Upper lobe of left lung (tissue), 6 donors: ENCODE results near the gene GPR146. TPM values are rescaled to one million over a fixed set of nuclear protein-coding genes. Genes with fewer than 3 reads are reported as not detected.

ENCODE experiments used
- ATAC-seq, 2 donors: fragments of 200-7000 bp; cut with Tn5 transposase; one replicate each; pipeline ENCODE4 v1.9.1; 2022; ENCODE audit warnings: mild to moderate bottlenecking in 2 of 2, moderate library complexity in 2 of 2; ENCODE audit not compliant: low FRiP score in 2 of 2
- DNase-seq, 2 donors: peaks; one replicate each; pipeline ENCODE4 v3.0.0-alpha.2; 2019 to 2020
- H3K27ac ChIP-seq, 4 donors: fragments of 200-600 bp; sonication (generic); one replicate each; pipeline ENCODE4 v1.5.1; 2016 to 2019
- H3K27me3 ChIP-seq, 4 donors: fragments of 200-600 bp; sonication (generic); one replicate each; pipeline ENCODE4 v1.5.1; 2017 to 2019
- H3K36me3 ChIP-seq, 4 donors: fragments of 200-600 bp; sonication (generic); one replicate each; pipeline ENCODE4 v1.5.1; 2016 to 2019
- H3K4me1 ChIP-seq, 4 donors: fragments of 200-600 bp; sonication (generic); one replicate each; pipeline ENCODE4 v1.5.1; 2018 to 2019
- H3K4me3 ChIP-seq, 4 donors: fragments of 200-600 bp; sonication (generic); one replicate each; pipeline ENCODE4 v1.5.1; 2017 to 2019; ENCODE audit warnings: mild to moderate bottlenecking in 2 of 4, moderate library complexity in 1 of 4
- H3K9me3 ChIP-seq, 4 donors: fragments of 200-600 bp; sonication (generic); one replicate each; pipeline ENCODE4 v1.5.1; 2018 to 2019
- CTCF ChIP-seq, 6 experiments: fragments of 450-650 bp in 4 of 6; fragments of 200-600 bp in 2 of 6; sonication (generic) in 2 of 6; IDR thresholded peaks; one replicate each; pipeline ENCODE4 v1.5.1; 2016 to 2019; ENCODE audit warnings: antibody characterized with exemption in 6 of 6
- EP300 ChIP-seq, 4 donors: sonication (generic); formaldehyde crosslinking; IDR thresholded peaks; one replicate each; pipeline ENCODE4 v1.5.1; 2017; ENCODE audit warnings: antibody characterized with exemption in 4 of 4, control low read depth in 2 of 4
- POLR2A ChIP-seq, 4 donors: fragments of 450-650 bp; IDR thresholded peaks; one replicate each; pipeline ENCODE4 v1.5.1; 2016 to 2017; ENCODE audit warnings: antibody characterized with exemption in 4 of 4, mild to moderate bottlenecking in 2 of 4
- POLR2AphosphoS5 ChIP-seq, 2 donors: sonication (generic); formaldehyde crosslinking; IDR thresholded peaks; one replicate each; pipeline ENCODE4 v1.5.1; 2017; ENCODE audit warnings: antibody characterized with exemption in 2 of 2
- WGBS, 2 donors: methylation state at CpG; one replicate each; pipeline ENCODE4 v1.1.5; 2017 to 2018; 5-methylcytosine and 5-hydroxymethylcytosine counted together
- total RNA-seq, 6 donors: library from RNA; depleted of rRNA in 4 of 6; stranded (reverse); fragments of >200 nt in 4 of 6; gene quantifications; one replicate each; pipeline versions ENCODE4 v1.1.0 to v1.2.1, GENCODE V29; 2016 to 2021
- donor health status: DM: no; HTN: no; CAD: no; lungs with moderate emphysema.
- donor health status: DM: no; HTN: yes; CAD: no; lungs with severe emphysema.

Gene GPR146
- total RNA-seq, 6 donors from 2014 or later = 11.2 to 32.8 (median 28.9) TPM

GRCh38 chr7:1099154-1099542 is 54.8 kb downstream of the GPR146 start:
- no peak overlapping the region for H3K4me3 ChIP-seq
- no peaks in the 10 kb centered on the region for H3K27me3 ChIP-seq
- no peak overlapping the region for H3K27ac ChIP-seq
- no peaks in the 10 kb centered on the region for H3K9me3 ChIP-seq
- DNase-seq = peak in 1 of 2 donors; percentile 56
- ATAC-seq = no peak
- WGBS, 2 donors = 97 to 99% methylated on average over 26 of the region's 26 CpGs
- H3K4me1 ChIP-seq = peaks cover 0 to 16% (median 9%) of the 10 kb centered on the region in 4 donors
- peaks cover 0 to 7% (median 0%) of the 10 kb centered on the region in 4 donors for H3K36me3 ChIP-seq
- no peak for TF ChIP-seq POLR2A (IDR thresholded peaks at IDR 0.05)

- H3K36me3 ChIP-seq = peaks cover 0 to 2% (median 0%) of the 10 kb centered on the region in 4 donors
- TF ChIP-seq EP300 (IDR thresholded peaks at IDR 0.05) (no peak), POLR2AphosphoS5 (IDR thresholded peaks at IDR 0.05) (no peak), CTCF (IDR thresholded peaks at IDR 0.05) (no peak), POLR2A (IDR thresholded peaks at IDR 0.05) (no peak)
- H3K9me3 ChIP-seq = no peaks in the 10 kb centered on the region
- ATAC-seq = no peak
- peaks cover 0 to 16% (median 9%) of the 10 kb centered on the region in 4 donors for H3K4me1 ChIP-seq
- peak in 1 of 2 donors; percentile 54 for DNase-seq
- no peaks in the 10 kb centered on the region for H3K27me3 ChIP-seq
- H3K4me3 ChIP-seq = no peak overlapping the region
- 95 to 98% methylated on average over 16 of the region's 16 CpGs for WGBS, 2 donors
- no peak overlapping the region for H3K27ac ChIP-seq
Observed at GRCh38 chr7:1099637-1100036, 55.3 kb downstream of the GPR146 start.

GRCh38 chr7:1100386-1100785 is 56.0 kb downstream of the GPR146 start:
- H3K36me3 ChIP-seq = no peaks in the 10 kb centered on the region
- H3K4me1 ChIP-seq = peaks cover 0 to 16% (median 9%) of the 10 kb centered on the region in 4 donors
- no peak for ATAC-seq
- H3K27ac ChIP-seq = no peak overlapping the region
- H3K4me3 ChIP-seq = no peak overlapping the region
- H3K9me3 ChIP-seq = no peaks in the 10 kb centered on the region
- no peak for TF ChIP-seq POLR2A (IDR thresholded peaks at IDR 0.05)
- no peak for TF ChIP-seq CTCF (IDR thresholded peaks at IDR 0.05)
- no peak for TF ChIP-seq POLR2AphosphoS5 (IDR thresholded peaks at IDR 0.05)
- no peak for TF ChIP-seq EP300 (IDR thresholded peaks at IDR 0.05)
- WGBS, 2 donors = 82 to 88% methylated on average over 4 to 13 of the region's 14 CpGs
- H3K27me3 ChIP-seq = no peaks in the 10 kb centered on the region
- no peak for DNase-seq

- 89 to 90% methylated on average over 7 to 31 of the region's 34 CpGs for WGBS, 2 donors
- peak in 1 of 2 donors; percentile 80 for DNase-seq
- H3K4me1 ChIP-seq = peaks cover 0 to 11% (median 4%) of the 10 kb centered on the region in 4 donors
Observed at GRCh38 chr7:1100834-1101562, 56.7 kb downstream of the GPR146 start.

More at GRCh38 chr7:1100834-1101562, 56.7 kb downstream of the GPR146 start:
- H3K9me3 ChIP-seq = no peaks in the 10 kb centered on the region
- H3K36me3 ChIP-seq = no peaks in the 10 kb centered on the region
- TF ChIP-seq CTCF (IDR thresholded peaks at IDR 0.05) (no peak), EP300 (IDR thresholded peaks at IDR 0.05) (no peak), POLR2AphosphoS5 (IDR thresholded peaks at IDR 0.05) (no peak), POLR2A (IDR thresholded peaks at IDR 0.05) (no peak)
- no peak for ATAC-seq
- H3K27ac ChIP-seq = no peak overlapping the region
- H3K4me3 ChIP-seq = no peak overlapping the region
- no peaks in the 10 kb centered on the region for H3K27me3 ChIP-seq
